ENCODE data around the gene PIGZ.
A peak's percentile ranks its signal among the peaks of the same experiment; 100 is the strongest.
"Not testable (repeated sequence)": the region's sequence is repeated elsewhere in the genome, so short reads cannot be mapped to it uniquely, and the experiment has no call there.

Gene PIGZ

DNA sequence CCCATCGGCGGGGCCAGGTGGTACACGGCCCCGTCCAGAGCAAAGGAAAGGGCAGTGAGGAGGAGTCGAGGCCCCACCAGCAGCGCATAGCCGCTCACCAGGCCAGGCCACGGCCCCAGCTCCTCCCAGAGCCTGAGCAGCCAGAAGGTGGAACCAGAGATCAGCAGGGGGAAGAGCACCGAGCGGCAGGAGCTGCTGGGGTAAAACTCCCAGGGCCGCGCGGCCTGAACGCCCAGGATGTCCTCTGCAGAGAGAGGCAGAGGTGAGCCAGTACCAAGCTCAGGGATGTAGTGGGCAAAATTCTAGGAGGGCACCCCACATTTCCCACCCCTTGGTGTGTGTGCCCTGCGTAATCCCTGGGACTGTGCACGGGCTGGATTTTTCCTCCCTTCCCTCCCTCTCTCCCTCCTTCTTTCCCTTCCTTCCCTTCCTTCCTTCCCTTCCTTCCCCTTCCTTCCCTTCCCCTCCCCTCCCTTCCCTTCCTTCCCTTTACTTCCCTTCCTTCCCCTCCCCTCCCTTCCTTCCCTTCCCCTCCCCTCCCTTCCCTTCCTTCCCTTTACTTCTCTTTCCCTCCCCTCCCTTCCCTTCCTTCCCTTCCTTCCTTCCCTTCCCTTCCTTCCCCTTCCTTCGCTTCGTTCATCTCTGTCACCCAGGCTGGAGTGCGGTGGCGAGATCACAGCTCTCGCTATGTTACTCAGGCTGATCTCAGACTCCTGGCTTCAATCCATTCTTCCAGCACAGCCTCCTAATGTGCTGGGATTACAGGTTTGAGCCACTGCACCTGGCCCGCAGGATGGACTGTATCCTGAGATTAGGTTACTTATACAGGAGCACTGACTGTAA lies 20.0 kb downstream of the PIGZ start:
- DNase-seq: no peak

- DNase-seq: no peak
These were observed 20.7 kb downstream of the PIGZ start for GRCh38 chr3:196947860-196948441.

DNA sequence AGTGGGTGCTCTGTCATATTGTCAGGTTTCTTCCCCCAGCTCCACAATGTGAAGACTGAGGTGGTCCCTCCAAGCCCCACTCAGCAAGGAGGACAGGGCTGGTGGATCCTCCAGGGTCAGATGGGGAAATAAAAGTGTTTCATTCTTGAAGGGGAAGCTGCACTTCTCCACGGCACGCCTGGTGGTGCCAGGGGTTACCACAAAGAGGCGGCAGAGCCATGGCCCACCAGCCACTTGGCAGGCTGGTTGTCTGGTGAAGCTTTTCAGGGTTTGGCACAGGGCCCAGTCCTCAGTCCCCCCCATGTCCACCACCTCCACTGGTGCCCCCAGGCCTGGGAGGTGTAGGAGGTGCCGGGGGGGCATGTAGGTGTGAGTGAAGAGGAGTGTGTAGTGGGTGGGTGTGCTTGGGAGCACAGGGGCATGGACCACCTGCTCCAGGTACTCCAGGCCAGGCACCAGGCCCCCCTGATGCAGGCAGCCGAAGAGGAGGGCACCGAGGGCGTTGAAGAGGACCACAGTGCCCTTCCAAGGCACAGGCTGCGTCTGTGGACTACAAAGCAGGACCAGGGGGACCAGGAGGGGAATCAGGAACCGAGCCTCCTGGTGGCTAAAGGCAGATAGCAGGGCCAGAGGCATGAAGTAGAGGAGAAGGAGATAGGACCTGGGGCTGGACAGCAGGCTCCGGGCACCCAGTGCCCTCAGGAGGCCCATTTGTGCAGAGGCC lies 21.3 kb downstream of the PIGZ start:
- DNase-seq: no peak

DNA sequence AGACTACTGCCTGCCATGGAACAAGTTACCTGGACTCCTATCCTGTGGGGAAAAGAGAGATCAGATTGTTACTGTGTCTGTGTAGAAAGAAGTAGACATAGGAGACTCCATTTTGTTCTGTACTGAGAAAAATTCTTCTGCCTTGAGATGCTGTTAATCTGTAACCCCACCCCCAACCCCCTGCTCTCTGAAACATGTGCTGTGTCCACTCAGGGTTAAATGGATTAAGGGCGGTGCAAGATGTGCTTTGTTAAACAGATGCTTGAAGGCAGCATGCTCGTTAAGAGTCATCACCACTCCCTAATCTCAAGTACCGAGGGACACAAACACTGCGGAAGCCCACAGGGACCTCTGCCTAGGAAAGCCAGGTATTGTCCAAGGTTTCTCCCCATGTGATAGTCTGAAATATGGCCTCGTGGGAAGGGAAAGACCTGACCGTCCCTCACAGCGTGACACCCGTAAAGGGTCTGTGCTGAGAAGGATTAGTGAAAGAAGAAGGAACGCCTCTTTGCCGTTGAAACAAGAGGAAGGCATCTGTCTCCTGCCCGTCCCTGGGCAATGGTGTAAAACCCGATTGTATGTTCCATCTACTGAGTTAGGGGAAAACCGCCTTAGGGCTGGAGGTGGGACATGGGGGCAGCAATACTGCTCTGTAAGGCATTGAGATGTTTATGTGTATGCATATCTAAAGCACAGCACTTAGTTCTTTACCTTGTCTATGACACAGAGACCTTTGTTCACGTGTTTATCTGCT lies 24.4 kb downstream of the PIGZ start:
- DNase-seq: not testable (repeated sequence)

GRCh38 chr3:196942915-196943277 lies 25.7 kb downstream of the PIGZ start:
- DNase-seq: no peak

DNA sequence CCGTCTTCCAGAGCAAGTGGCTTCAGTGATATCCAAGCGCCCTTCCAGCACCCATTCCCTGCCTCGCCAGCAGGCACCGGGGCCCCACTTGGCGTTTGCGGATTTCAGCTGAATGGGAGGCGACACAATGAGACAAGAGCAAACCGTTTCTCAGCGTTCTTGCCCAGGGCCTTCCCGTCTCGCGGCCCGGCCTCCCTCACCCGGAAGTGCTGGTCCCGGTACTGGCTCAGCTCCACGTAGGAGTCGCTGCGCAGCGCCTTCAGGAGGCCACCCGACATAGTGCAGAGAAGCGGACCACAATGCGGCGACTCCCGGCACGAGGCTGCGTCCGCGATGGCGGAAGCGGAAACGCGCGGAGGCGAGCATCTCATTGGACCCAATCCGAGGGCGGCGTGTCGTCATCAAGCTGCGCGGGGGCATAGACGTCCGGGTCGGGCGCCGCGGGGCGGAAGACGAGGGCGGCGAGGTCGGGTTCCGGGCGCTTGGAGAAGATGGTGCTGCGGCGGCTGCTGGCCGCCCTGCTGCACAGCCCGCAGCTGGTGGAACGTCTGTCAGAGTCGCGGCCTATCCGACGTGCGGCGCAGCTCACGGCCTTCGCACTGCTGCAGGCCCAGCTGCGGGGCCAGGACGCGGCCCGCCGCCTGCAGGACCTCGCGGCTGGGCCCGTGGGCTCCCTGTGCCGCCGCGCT lies 26.3 kb downstream of the PIGZ start, which contains the start of gene NCBP2:
TSS of gene NCBP2 (minus strand) at position 303 of the 689 bp plus-strand sequence. CDS start at position 278, 25 bp downstream.
- peak; percentile 96 for DNase-seq

DNA sequence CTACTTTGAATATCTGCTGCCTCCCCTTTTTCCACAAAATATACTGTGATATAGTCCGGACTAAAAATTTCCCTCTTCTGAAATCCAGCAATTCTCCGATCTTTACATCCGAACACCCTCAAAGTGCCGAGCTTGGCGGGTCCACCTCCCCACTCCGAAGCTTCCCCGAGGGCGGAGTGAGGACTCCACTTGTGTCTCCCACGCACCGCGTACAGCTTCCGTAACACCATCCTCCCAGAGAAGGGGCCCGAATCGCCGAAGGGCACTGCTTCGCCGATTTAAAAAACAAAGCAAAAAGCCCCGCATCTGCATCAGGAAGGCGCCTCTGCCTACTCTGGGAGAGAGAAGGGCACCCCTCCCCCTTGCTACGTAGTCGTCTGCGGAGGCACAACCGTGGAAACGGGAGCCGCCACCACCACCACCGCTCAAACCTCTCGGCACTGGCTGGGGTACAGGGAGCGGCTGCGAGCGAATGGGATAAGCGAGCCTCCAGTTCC lies 26.9 kb downstream of the PIGZ start:
- DNase-seq: peak; percentile 72

DNA sequence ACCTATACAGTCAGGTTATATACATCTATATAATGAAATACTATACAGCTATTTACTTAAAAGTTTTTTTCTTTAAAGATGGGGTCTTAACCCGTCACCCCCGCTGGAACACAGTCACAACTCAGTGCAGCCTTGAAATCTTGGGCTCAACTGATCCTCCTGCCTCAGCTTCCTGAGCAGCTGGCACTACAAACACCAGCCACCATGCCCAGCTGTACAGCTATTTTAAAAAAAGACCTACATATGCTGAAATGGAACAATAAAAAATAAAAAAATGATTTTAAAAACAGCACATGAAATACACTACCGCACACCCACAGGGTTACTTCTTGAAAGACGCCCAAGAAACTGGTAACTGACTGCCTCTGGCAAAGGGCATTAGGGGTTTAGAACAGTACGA lies 30.1 kb downstream of the PIGZ start:
- DNase-seq: no peak

DNA sequence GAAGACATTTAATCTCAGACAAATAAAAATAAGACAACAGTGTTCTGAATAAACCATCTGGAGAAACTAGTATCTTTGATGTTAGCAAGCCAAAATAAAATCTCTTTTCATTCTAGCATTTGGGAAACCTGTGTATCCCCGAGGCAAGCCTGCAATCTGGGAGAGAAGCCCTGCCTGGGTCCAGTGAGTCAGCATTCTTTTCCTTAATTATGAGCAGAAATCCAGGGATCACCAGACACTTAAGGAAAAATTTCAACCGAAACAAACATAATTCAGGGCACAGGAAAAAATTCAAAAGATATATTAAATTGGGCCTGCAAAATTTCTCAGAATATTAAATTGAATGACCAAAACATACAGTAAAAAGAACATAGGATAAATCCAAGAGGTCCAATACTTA lies 30.5 kb downstream of the PIGZ start:
- DNase-seq: no peak

- no peak for DNase-seq
These were observed 32.3 kb downstream of the PIGZ start for GRCh38 chr3:196936288-196936687.

GRCh38 chr3:196932600-196932999 lies 36.0 kb downstream of the PIGZ start:
- DNase-seq: no peak

GRCh38 chr3:196931828-196932587 lies 36.6 kb downstream of the PIGZ start:
- DNase-seq: no peak

DNA sequence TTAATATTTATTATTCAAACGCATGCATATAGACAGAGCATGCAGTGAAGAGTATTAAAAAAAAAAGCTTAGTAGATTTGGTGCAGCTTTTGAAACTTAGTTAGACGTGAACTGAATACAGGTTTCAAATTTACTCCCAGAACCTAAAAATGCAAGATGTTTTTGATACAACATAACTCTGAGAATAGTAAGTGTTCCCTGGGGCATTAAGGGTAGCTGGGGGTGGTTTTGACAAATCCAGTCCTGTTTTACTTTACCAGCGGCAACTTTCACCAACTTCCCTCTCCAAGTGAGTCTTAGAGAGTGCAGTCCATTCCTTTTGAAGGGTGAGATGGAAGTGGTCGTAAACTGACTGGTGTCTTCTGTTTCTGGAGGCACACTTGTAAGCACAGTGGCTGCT lies 37.5 kb downstream of the PIGZ start:
- DNase-seq: no peak

DNA sequence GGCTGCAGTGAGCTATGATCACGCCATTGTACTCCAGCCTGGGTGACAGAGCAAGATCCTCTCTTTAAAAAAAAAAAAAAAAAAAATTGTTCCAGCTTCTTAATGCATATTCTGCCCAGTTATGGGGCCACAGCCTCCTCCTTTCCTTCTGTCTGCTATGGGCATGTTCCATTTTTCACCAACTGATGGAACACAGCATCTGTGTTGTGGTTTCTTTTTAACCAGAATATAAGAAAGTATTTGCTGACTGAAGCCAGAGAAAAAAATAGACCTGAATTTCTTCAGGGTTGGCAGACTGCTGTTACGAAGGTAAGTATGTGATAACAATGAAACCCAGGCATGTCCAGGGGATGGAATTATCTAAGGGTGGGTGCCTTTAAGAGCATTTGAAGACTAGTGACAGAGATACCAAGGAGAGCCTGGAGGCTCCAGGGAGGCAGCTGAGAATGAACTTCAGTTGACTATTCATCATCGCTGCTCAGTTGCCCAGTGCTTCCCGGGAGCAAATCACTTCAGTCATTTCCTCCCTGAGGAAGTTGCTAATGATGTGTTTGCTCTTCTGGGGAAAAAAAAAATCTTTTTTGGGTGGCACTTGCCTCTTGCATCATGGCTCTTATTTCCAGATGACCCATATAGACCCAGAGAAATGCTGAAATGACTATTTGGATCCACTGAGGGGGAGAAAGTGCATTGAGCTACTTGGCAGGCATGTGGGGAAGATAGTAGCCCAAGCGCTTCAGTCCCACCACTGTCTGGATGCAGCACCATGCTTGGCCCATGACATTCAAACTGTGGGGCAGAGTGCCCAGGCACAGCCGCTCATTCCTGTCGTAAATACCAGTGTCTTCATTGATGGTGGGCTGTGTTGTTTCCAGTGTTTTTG lies 40.8 kb downstream of the PIGZ start:
- DNase-seq: no peak

- DNase-seq: no peak
These were observed 47.9 kb downstream of the PIGZ start for GRCh38 chr3:196920733-196921132.

DNA sequence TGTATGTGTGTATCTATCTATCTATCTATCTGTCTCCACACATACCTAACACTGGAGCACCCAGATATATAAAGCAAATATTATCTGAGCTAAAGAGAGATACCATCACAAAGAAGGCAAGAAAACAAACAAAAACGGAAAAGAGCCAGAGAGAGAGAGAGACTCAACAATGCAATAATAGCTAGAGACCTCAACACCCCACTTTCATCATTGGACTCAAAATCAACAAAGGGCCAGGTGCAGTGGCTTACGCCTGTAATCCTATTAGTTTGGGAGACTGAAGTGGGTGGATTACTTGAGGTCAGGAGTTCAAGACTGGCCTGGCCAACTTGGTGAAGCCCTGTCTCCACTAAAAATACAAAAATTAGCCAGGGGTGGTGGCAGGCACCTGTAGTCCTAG lies 49.7 kb downstream of the PIGZ start:
- DNase-seq: no peak

DNA sequence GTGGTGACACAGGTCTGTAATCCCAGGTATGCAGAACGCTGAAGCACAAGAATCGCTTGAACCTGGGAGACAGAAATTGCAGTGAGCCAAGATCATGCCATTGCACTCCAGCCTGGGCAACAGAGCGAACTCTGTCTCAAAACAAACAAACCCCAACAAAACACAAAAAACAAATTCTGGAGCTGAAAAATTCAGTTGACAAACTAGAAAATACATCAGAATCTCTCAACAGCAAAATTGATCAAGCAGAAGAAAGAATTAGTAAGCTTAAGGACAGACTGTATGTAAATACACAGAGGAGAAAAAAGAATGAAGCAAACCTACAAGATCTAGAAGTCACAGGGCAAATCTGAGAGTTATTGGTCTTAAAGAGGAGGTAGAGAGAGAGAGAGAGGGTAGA lies 51.6 kb downstream of the PIGZ start:
- no peak for DNase-seq

- DNase-seq: no peak
These were observed 52.4 kb downstream of the PIGZ start for GRCh38 chr3:196916221-196916620.

DNA sequence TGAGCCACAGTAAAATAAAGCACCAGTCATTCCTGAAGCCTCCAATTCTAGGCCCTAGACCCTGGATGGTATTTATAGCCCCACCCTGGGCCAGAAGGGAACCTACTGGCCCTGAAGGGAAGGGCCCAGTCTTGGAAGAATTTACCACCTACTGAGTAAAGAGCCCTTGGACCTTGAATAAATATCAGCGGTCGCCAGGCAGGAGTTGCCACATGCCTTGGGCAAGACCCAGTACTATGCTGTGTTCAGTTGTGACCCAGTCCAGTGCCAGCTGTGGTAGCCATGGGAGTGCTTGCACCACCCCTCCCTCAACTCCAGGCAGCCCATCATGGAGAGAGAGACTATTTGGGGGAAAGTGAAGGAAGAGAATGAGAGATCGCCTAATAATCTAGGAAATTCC lies 53.3 kb downstream of the PIGZ start:
- DNase-seq: no peak

DNA sequence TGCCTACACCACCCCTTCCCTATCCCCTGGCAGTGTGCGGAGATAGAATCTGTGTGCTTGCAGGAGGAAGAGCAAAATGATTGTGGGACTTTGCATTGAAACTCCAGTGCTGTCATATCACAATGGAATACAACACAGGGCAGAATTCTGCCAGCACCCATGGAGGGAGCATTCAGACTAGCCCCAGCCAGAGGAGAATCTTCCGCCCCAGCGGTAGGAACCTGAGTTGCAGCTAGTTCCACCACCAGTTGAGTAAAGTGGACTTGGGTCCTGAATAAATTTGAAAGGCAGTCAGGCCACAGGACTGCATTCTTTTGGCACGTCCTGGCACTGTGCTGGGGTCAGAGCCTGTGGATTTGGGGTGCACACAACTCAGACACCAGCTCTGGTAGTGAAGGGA lies 53.8 kb downstream of the PIGZ start:
- no peak for DNase-seq

- no peak for DNase-seq
These were observed 64.9 kb downstream of the PIGZ start for GRCh38 chr3:196903740-196904139.
